Duodenal mucosa (tissue), 2 donors: ENCODE measurements around the gene LAMA5.

Experiments
- H3K27ac ChIP-seq: one replicate; pipeline ENCODE4 v1.7.0; 2013; ENCODE audit warnings: low read depth, low read length
- H3K27me3 ChIP-seq, 2 donors: one replicate each; pipeline ENCODE4 v1.7.0; 2013; ENCODE audit warnings: low read length in 2 of 2, control low read depth in 1 of 2; ENCODE audit not compliant: insufficient read depth in 2 of 2, control insufficient read depth in 1 of 2
- H3K36me3 ChIP-seq, 2 donors: one replicate each; pipeline ENCODE4 v1.7.0; 2013; ENCODE audit warnings: low read length in 2 of 2, control low read depth in 1 of 2; ENCODE audit not compliant: insufficient read depth in 2 of 2, control insufficient read depth in 1 of 2
- H3K4me1 ChIP-seq, 2 donors: one replicate each; pipeline ENCODE4 v1.7.0; 2013; ENCODE audit warnings: low read length in 2 of 2, control low read depth in 1 of 2; ENCODE audit not compliant: insufficient read depth in 2 of 2, control insufficient read depth in 1 of 2
- H3K4me3 ChIP-seq, 2 donors: one replicate each; pipeline ENCODE4 v1.7.0; 2013; ENCODE audit warnings: low read length in 2 of 2, low read depth in 1 of 2
- H3K9ac ChIP-seq, 2 donors: one replicate each; pipeline ENCODE4 v1.7.0; 2013; ENCODE audit warnings: low read length in 2 of 2, low read depth in 1 of 2
- H3K9me3 ChIP-seq, 2 donors: one replicate each; pipeline ENCODE4 v1.7.0; 2013; ENCODE audit warnings: low read length in 2 of 2, control low read depth in 1 of 2; ENCODE audit not compliant: control insufficient read depth in 1 of 2

LAMA5 gene

GRCh38 chr20:62367136-62367632, at the start of gene LAMA5:
Gene LAMA5, minus strand, starts transcription at chr20:62367312. Its CDS starts 67 bp downstream, at chr20:62367245.
- H3K27ac ChIP-seq: peak within 1 kb of the TSS; percentile 32
- peak within 1 kb of the TSS; percentile 58 to 60 for H3K4me3 ChIP-seq
- peaks cover 7 to 31% of the 10 kb centered on the region in 2 donors for H3K27me3 ChIP-seq
- H3K36me3 ChIP-seq: no peaks in the 10 kb centered on the region
- peak within 1 kb of the TSS; percentile 25 for H3K9ac ChIP-seq
- no peaks in the 10 kb centered on the region for H3K9me3 ChIP-seq
- peaks cover 27 to 35% of the 10 kb centered on the region in 2 donors for H3K4me1 ChIP-seq

- Histone ChIP-seq H3K27me3 (no peaks in the 10 kb centered on the region), H3K9me3 (no peaks in the 10 kb centered on the region), H3K4me1 (peaks cover 35 to 41% of the 10 kb centered on the region in 2 donors), H3K4me3 (no peak overlapping the region), H3K36me3 (no peaks in the 10 kb centered on the region), H3K9ac (no peak overlapping the region), H3K27ac (no peak overlapping the region)
These were observed 48.4 kb upstream of the LAMA5 start for GRCh38 chr20:62415354-62416111.

- Histone ChIP-seq H3K27ac (peak overlapping the region; percentile 88), H3K9ac (peak overlapping the region in 1 of 2 donors; percentile 48), H3K27me3 (no peaks in the 10 kb centered on the region)
These were observed 46.9 kb upstream of the LAMA5 start for GRCh38 chr20:62413896-62414481.

GRCh38 chr20:62413025-62413570, 46.0 kb upstream of the LAMA5 start:
- H3K36me3 ChIP-seq: no peaks in the 10 kb centered on the region
- no peaks in the 10 kb centered on the region for H3K9me3 ChIP-seq
- H3K27ac ChIP-seq: peak overlapping the region; percentile 88
- peak overlapping the region; percentile 48 to 71 for H3K9ac ChIP-seq
- H3K27me3 ChIP-seq: no peaks in the 10 kb centered on the region
- H3K4me1 ChIP-seq: peaks cover 56 to 61% of the 10 kb centered on the region in 2 donors
- peak overlapping the region; percentile 22 to 40 for H3K4me3 ChIP-seq

More at GRCh38 chr20:62413896-62414481, 46.9 kb upstream of the LAMA5 start:
- no peaks in the 10 kb centered on the region for H3K9me3 ChIP-seq
- no peaks in the 10 kb centered on the region for H3K36me3 ChIP-seq
- H3K4me3 ChIP-seq: no peak overlapping the region
- peaks cover 50 to 55% of the 10 kb centered on the region in 2 donors for H3K4me1 ChIP-seq

GRCh38 chr20:62412194-62413024, 45.3 kb upstream of the LAMA5 start:
- Histone ChIP-seq H3K4me3 (peak overlapping the region; percentile 57 to 64), H3K27me3 (no peaks in the 10 kb centered on the region), H3K4me1 (peaks cover 63 to 68% of the 10 kb centered on the region in 2 donors), H3K27ac (peak overlapping the region; percentile 88), H3K9me3 (no peaks in the 10 kb centered on the region), H3K36me3 (no peaks in the 10 kb centered on the region), H3K9ac (peak overlapping the region; percentile 71 to 82)

GRCh38 chr20:62411479-62412193, 44.5 kb upstream of the LAMA5 start:
- H3K9me3 ChIP-seq: no peaks in the 10 kb centered on the region
- H3K27ac ChIP-seq: peak overlapping the region; percentile 88
- peak overlapping the region; percentile 57 to 64 for H3K4me3 ChIP-seq
- H3K4me1 ChIP-seq: peaks cover 63 to 70% of the 10 kb centered on the region in 2 donors
- no peaks in the 10 kb centered on the region for H3K27me3 ChIP-seq
- no peaks in the 10 kb centered on the region for H3K36me3 ChIP-seq
- peak overlapping the region; percentile 71 to 82 for H3K9ac ChIP-seq

- no peaks in the 10 kb centered on the region for H3K27me3 ChIP-seq
- peak overlapping the region; percentile 71 to 82 for H3K9ac ChIP-seq
- peaks cover 70 to 77% of the 10 kb centered on the region in 2 donors for H3K4me1 ChIP-seq
- H3K9me3 ChIP-seq: no peaks in the 10 kb centered on the region
- peak overlapping the region; percentile 57 to 64 for H3K4me3 ChIP-seq
- H3K36me3 ChIP-seq: no peaks in the 10 kb centered on the region
- peak overlapping the region; percentile 88 for H3K27ac ChIP-seq
These were observed 43.8 kb upstream of the LAMA5 start for GRCh38 chr20:62410746-62411478.

- H3K4me3 ChIP-seq: peak overlapping the region; percentile 13 to 57
- no peaks in the 10 kb centered on the region for H3K27me3 ChIP-seq
- peak overlapping the region; percentile 88 for H3K27ac ChIP-seq
- peak overlapping the region; percentile 71 to 82 for H3K9ac ChIP-seq
- peaks cover 78 to 83% of the 10 kb centered on the region in 2 donors for H3K4me1 ChIP-seq
- H3K36me3 ChIP-seq: no peaks in the 10 kb centered on the region
- H3K9me3 ChIP-seq: no peaks in the 10 kb centered on the region
These were observed 43.0 kb upstream of the LAMA5 start for GRCh38 chr20:62409931-62410745.
